Sigmoid colon (tissue), 7 donors: ENCODE measurements around the gene ADH1C. TPM values are rescaled to one million over a fixed set of nuclear protein-coding genes. Genes with fewer than 3 reads are reported as not detected.

Experiments
- DNase-seq: peaks from one replicate; pipeline ENCODE4 v3.0.0-alpha.2; 2019
- H3K27ac ChIP-seq, 4 donors: fragments of 200-600 bp; sonication (generic); one replicate each; pipeline ENCODE4 v1.5.1; 2016 to 2019; ENCODE audit warnings: mild to moderate bottlenecking in 1 of 4
- H3K27me3 ChIP-seq, 3 donors: fragments of 200-600 bp; sonication (generic); one replicate each; pipeline ENCODE4 v1.5.1; 2019; ENCODE audit warnings: mild to moderate bottlenecking in 1 of 3
- H3K36me3 ChIP-seq, 4 donors: fragments of 200-600 bp; sonication (generic); one replicate each; pipeline ENCODE4 v1.5.1; 2016 to 2019
- H3K4me1 ChIP-seq, 4 donors: fragments of 200-600 bp; sonication (generic); one replicate each; pipeline ENCODE4 v1.5.1; 2017 to 2019
- H3K4me3 ChIP-seq, 4 donors: fragments of 200-600 bp; sonication (generic); one replicate each; pipeline ENCODE4 v1.5.1; 2017 to 2019; ENCODE audit warnings: mild to moderate bottlenecking in 2 of 4, moderate library complexity in 1 of 4
- H3K9me3 ChIP-seq, 4 donors: fragments of 200-600 bp in 3 of 4; sonication (generic) in 3 of 4; one replicate each; pipeline versions ENCODE4 v1.5.1 to v1.6.1; 2013 to 2019
- EP300 ChIP-seq, 4 donors: sonication (generic); formaldehyde crosslinking; IDR thresholded peaks; one replicate each; pipeline ENCODE4 v1.6.1; 2017; ENCODE audit warnings: antibody characterized with exemption in 4 of 4
- POLR2A ChIP-seq, 2 donors: fragments of 450-650 bp; IDR thresholded peaks; one replicate each; pipeline ENCODE4 v1.6.1; 2016; ENCODE audit warnings: antibody characterized with exemption in 2 of 2, mild to moderate bottlenecking in 2 of 2, moderate library complexity in 2 of 2
- POLR2AphosphoS5 ChIP-seq, 4 donors: sonication (generic); formaldehyde crosslinking; IDR thresholded peaks; one replicate each; pipeline ENCODE4 v1.6.1; 2017; ENCODE audit warnings: antibody characterized with exemption in 4 of 4
- WGBS, 2 donors: extraction: QIAGEN DNeasy Blood & Tissue Kit; methylation state at CpG; one replicate each; pipeline ENCODE4 v1.1.7; 2013; 5-methylcytosine and 5-hydroxymethylcytosine counted together
- intact Hi-C: fragments of 100-400 bp; cut with DNase I; formaldehyde crosslinking; loops from one replicate; pipeline ENCODE4 v1.15.1; 2023
- polyA plus RNA-seq, 3 donors: library from polyadenylated mRNA; stranded (reverse); fragments of 200-250 nt; gene quantifications; one replicate each; pipeline ENCODE4 v1.2.3, GENCODE V29; 2013
- total RNA-seq, 4 donors: library from RNA; depleted of rRNA; stranded (reverse); fragments of >200 nt; gene quantifications; one replicate each; pipeline ENCODE4 v1.1.0, GENCODE V29; 2016
- TF ChIP-seq, protein P1 (sequence below), 4 experiments: fragments of 450-650 bp in 3 of 4; fragments of 200-600 bp in 1 of 4; IDR thresholded peaks; one replicate each; pipeline ENCODE4 v1.5.1; 2016 to 2019; ENCODE audit warnings: antibody characterized with exemption in 4 of 4, mild to moderate bottlenecking in 3 of 4, moderate library complexity in 2 of 4
- donor health status: healthy with polysubstance abuse.
- donor health status: Bipolar disorder and iron deficiency.
- donor health status: healthy.

The ADH1C gene
- total and polyA plus RNA-seq, 7 donors, result 2.6 to 311 (median 25.3) TPM

DNA sequence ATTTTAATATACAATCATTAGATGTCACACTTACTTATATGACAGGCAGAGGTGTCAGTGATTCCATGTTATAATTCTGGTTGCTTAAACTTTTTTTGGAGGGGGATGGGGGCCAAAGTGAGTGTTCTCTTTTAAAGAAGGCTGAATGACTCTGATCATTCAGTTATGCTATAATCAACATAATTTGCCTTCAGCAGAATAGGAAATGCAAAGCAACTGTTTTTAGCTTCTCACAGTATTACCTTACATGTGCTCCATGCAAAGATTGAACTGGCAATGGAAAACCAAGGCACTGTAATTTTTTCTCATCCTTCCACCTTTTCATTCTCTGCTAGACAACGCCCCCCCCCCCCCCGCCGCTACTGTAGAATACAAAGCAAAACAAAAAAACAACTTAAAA, 13.4 kb downstream of the ADH1C start:
- WGBS, 2 donors, result 92 to 95% methylated on average over 3 of the region's 3 CpGs
- Histone ChIP-seq H3K4me3 (no peak overlapping the region), H3K27me3 (no peaks in the 10 kb centered on the region), H3K27ac (no peak overlapping the region), H3K4me1 (peaks cover 0 to 11% (median 3%) of the 10 kb centered on the region in 4 donors), H3K9me3 (no peaks in the 10 kb centered on the region), H3K36me3 (no peaks in the 10 kb centered on the region)
- intact Hi-C loops, result no loop called here
- DNase-seq, result no peak
- TF ChIP-seq EP300 (IDR thresholded peaks at IDR 0.05) (no peak), POLR2A (IDR thresholded peaks at IDR 0.05) (no peak), POLR2AphosphoS5 (IDR thresholded peaks at IDR 0.05) (no peak)
- TF ChIP-seq, protein P1, sequence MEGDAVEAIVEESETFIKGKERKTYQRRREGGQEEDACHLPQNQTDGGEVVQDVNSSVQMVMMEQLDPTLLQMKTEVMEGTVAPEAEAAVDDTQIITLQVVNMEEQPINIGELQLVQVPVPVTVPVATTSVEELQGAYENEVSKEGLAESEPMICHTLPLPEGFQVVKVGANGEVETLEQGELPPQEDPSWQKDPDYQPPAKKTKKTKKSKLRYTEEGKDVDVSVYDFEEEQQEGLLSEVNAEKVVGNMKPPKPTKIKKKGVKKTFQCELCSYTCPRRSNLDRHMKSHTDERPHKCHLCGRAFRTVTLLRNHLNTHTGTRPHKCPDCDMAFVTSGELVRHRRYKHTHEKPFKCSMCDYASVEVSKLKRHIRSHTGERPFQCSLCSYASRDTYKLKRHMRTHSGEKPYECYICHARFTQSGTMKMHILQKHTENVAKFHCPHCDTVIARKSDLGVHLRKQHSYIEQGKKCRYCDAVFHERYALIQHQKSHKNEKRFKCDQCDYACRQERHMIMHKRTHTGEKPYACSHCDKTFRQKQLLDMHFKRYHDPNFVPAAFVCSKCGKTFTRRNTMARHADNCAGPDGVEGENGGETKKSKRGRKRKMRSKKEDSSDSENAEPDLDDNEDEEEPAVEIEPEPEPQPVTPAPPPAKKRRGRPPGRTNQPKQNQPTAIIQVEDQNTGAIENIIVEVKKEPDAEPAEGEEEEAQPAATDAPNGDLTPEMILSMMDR (IDR thresholded peaks at IDR 0.05), result no peak

DNA sequence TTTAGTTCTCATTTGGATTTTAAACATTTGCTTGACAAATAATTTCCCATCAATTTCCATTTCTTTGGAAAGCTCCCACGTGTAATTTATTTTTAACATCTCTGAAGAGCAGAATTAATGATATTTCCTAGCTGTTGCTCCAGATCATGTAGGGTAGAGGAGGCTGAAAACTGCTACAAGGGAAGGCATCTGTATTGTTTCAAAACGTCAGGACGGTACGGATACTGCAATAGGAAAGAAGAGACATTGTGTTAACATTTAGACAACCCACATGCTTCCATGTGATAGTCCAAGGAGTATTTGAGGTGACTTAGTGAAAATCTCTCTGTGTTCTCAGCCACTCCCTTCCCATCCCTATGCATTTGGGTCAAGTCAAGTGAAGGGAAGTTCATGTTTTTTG, 16.0 kb downstream of the ADH1C start:
- TF ChIP-seq POLR2AphosphoS5 (IDR thresholded peaks at IDR 0.05) (peak; percentile 61 to 84 (median 76)), POLR2A (IDR thresholded peaks at IDR 0.05) (no peak), EP300 (IDR thresholded peaks at IDR 0.05) (peak in 3 of 4 donors; percentile 25 to 47 (median 36))
- TF ChIP-seq, protein P1 (IDR thresholded peaks at IDR 0.05), result no peak
- Histone ChIP-seq H3K4me3 (no peak overlapping the region), H3K4me1 (peaks cover 0 to 11% (median 3%) of the 10 kb centered on the region in 4 donors), H3K36me3 (no peaks in the 10 kb centered on the region), H3K27me3 (no peaks in the 10 kb centered on the region), H3K9me3 (no peaks in the 10 kb centered on the region), H3K27ac (peak overlapping the region in 3 of 4 donors; percentile 11 to 41 (median 32))
- intact Hi-C loops, result no loop called here
- 65% methylated on average over 4 of the region's 4 CpGs for WGBS, 2 donors
- no peak for DNase-seq

DNA sequence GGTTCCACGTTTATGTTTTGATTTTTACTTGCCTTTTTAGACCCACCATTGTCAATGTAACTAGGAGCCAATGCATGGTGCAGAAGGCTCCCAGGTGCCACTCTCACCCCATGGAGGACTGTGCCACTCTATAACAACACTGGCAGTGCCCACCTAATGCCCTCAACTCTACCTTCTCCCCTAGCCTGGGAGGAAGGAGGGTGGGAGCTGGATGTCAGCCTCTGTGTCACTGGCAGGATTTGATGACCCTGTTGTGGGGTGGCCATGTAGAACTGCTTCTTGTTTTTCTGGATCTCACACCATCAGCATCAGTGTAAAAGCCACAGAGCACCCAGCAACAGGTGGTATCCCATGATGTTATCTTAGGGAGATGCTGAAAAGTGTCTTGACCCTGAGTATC, 17.7 kb downstream of the ADH1C start:
- WGBS, 2 donors, result 30 to 76% methylated on average over 1 of the region's 1 CpG
- Histone ChIP-seq H3K36me3 (no peaks in the 10 kb centered on the region), H3K27ac (no peak overlapping the region), H3K4me1 (peaks cover 0 to 11% (median 3%) of the 10 kb centered on the region in 4 donors), H3K4me3 (no peak overlapping the region), H3K27me3 (no peaks in the 10 kb centered on the region), H3K9me3 (no peaks in the 10 kb centered on the region)
- intact Hi-C loops, result no loop called here
- TF ChIP-seq, protein P1 (IDR thresholded peaks at IDR 0.05), result no peak
- TF ChIP-seq EP300 (IDR thresholded peaks at IDR 0.05) (no peak), POLR2A (IDR thresholded peaks at IDR 0.05) (no peak), POLR2AphosphoS5 (IDR thresholded peaks at IDR 0.05) (no peak)
- no peak for DNase-seq

DNA sequence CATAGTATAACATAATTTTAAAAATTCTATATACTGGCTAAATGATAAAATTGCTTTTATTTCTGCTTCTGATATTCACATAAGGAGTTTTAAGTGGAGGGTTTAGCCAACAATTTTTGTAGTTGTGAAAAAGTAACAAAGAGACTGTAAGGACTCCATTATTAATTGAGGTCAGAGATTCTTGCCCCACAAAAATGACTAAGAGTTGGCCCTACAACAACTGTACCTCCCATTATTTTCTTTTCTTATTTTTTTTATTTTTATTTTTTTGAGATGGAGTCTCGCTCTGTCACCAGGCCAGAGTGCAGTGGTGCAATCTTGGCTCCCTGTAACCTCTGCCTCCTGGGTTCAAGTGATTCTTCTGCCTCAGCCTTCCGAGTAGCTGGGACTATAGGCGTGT, 21.9 kb downstream of the ADH1C start:
- Histone ChIP-seq H3K4me3 (no peak overlapping the region), H3K27ac (peak overlapping the region in 2 of 4 donors; percentile 35 to 53), H3K27me3 (no peaks in the 10 kb centered on the region), H3K36me3 (no peaks in the 10 kb centered on the region), H3K4me1 (peaks cover 0 to 4% (median 1%) of the 10 kb centered on the region in 4 donors), H3K9me3 (no peaks in the 10 kb centered on the region)
- no peak for TF ChIP-seq POLR2A (IDR thresholded peaks at IDR 0.05)
- no peak for TF ChIP-seq POLR2AphosphoS5 (IDR thresholded peaks at IDR 0.05)
- TF ChIP-seq, protein P1 (IDR thresholded peaks at IDR 0.05), result no peak
- no peak for TF ChIP-seq EP300 (IDR thresholded peaks at IDR 0.05)
- WGBS, 2 donors, result 88 to 90% methylated on average over 3 of the region's 3 CpGs
- no peak for DNase-seq
- intact Hi-C loops, result no loop called here

DNA sequence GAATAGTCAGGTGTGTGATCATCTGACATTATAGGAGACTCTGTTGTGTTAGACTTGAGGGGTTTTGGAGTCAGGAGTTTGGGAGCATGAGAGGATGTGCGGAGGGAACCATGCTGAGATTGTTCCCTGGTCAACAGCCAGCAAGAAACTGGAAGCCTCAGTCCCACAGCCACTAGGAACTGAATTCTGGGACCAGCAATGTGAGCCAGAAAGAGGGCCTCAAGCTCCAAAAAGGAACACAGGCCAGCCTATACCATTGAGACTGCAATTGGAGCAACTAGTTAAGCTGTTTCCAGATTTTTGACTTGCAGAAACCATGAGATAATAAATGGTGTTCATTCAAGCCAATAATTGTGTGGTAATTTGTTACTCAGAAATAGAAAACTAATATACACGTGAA, 22.7 kb downstream of the ADH1C start:
- H3K27me3 ChIP-seq, result no peaks in the 10 kb centered on the region
- no peak for DNase-seq
- peak overlapping the region; percentile 20 to 53 (median 32) for H3K27ac ChIP-seq
- H3K9me3 ChIP-seq, result no peaks in the 10 kb centered on the region
- peaks cover 0 to 10% (median 7%) of the 10 kb centered on the region in 4 donors for H3K4me1 ChIP-seq
- H3K36me3 ChIP-seq, result no peaks in the 10 kb centered on the region
- 83% methylated on average over 2 of the region's 2 CpGs for WGBS, 2 donors
- TF ChIP-seq EP300 (IDR thresholded peaks at IDR 0.05) (no peak), POLR2A (IDR thresholded peaks at IDR 0.05) (no peak)
- H3K4me3 ChIP-seq, result no peak overlapping the region
- intact Hi-C loops, result loop anchor here (5.0 kb wide), 1 partner anchor 52 kb away; no protein-coding TSS in a partner anchor
